Effector CD4-positive, alpha-beta T cell (primary cell): Measurements from ENCODE around the gene PDX1.
"Not testable (repeated sequence)": the region's sequence is repeated elsewhere in the genome, so short reads cannot be mapped to it uniquely, and the experiment has no call there.

Source experiments
- DNase-seq: peaks from one replicate; pipeline ENCODE4 v3.0.0-alpha.2; 2020

Gene PDX1

GRCh38 chr13:27956576-27957300 lies 36.9 kb downstream of the PDX1 start:
- DNase-seq: no peak

- DNase-seq: no peak
These were observed 40.2 kb downstream of the PDX1 start for GRCh38 chr13:27959976-27960361.

GRCh38 chr13:27960362-27961226 lies 40.8 kb downstream of the PDX1 start:
- no peak for DNase-seq

GRCh38 chr13:27961227-27962085 lies 41.7 kb downstream of the PDX1 start:
- no peak for DNase-seq

GRCh38 chr13:27962128-27962841 lies 42.5 kb downstream of the PDX1 start:
- no peak for DNase-seq

- no peak for DNase-seq
These were observed 43.2 kb downstream of the PDX1 start for GRCh38 chr13:27962982-27963381.

GRCh38 chr13:27963491-27963890 lies 43.7 kb downstream of the PDX1 start:
- no peak for DNase-seq

- DNase-seq: not testable (repeated sequence)
These were observed 44.4 kb downstream of the PDX1 start for GRCh38 chr13:27964206-27964605.

- DNase-seq: no peak
These were observed 45.0 kb downstream of the PDX1 start for GRCh38 chr13:27964741-27965323.

- DNase-seq: no peak
These were observed 45.5 kb downstream of the PDX1 start for GRCh38 chr13:27965343-27965739.

GRCh38 chr13:27965740-27966640 lies 46.2 kb downstream of the PDX1 start:
- no peak for DNase-seq

- DNase-seq: no peak
These were observed 46.9 kb downstream of the PDX1 start for GRCh38 chr13:27966641-27967202.

- DNase-seq: no peak
These were observed 47.5 kb downstream of the PDX1 start for GRCh38 chr13:27967203-27967735.

GRCh38 chr13:27967736-27968315 lies 48.0 kb downstream of the PDX1 start:
- no peak for DNase-seq

GRCh38 chr13:27968316-27969081 lies 48.7 kb downstream of the PDX1 start:
- DNase-seq: no peak

GRCh38 chr13:27969082-27969865 lies 49.5 kb downstream of the PDX1 start, which contains the start of gene CDX2:
Gene CDX2 (minus strand): TSS chr13:27969315. CDS start chr13:27969006, 309 bp downstream.
- DNase-seq: no peak

GRCh38 chr13:27969866-27970229 lies 50.0 kb downstream of the PDX1 start:
- DNase-seq: no peak
